ENCODE measurements around the gene CTR9.

The CTR9 gene

GRCh38 chr11:10722307-10722706 is 28.7 kb upstream of the CTR9 start:
- H3K4me2 ChIP-seq (ENCODE audit: insufficient read depth, low read length), result no peak overlapping the region
- ATAC-seq (ENCODE audit: insufficient read depth, low read depth), result peak; percentile 67
- no peaks in the 10 kb centered on the region for H4K20me1 ChIP-seq (ENCODE audit: insufficient read depth, low read length)
- H3K27ac ChIP-seq (ENCODE audit: low read length), result no peak overlapping the region
- H3K9ac ChIP-seq (ENCODE audit: low read depth, low read length), result no peak overlapping the region
- TF ChIP-seq CTCF (IDR thresholded peaks at IDR 0.05; ENCODE audit: borderline replicate concordance, extremely low read depth, low read length, poor library complexity, severe bottlenecking) (no peak), EZH2 (IDR thresholded peaks at IDR 0.05; ENCODE audit: borderline replicate concordance, low read depth, low read length, severe bottlenecking) (no peak)
- no peaks in the 10 kb centered on the region for H3K9me3 ChIP-seq (ENCODE audit: insufficient read depth, low read length, severe bottlenecking)
- no peaks in the 10 kb centered on the region for H3K79me2 ChIP-seq (ENCODE audit: insufficient read depth, low read length)
- H3K27me3 ChIP-seq (ENCODE audit: insufficient read depth, low read length, poor library complexity), result peaks cover 9% of the 10 kb centered on the region
- H3K4me1 ChIP-seq (ENCODE audit: insufficient read depth, low read length), result no peaks in the 10 kb centered on the region
- no peaks in the 10 kb centered on the region for H3K36me3 ChIP-seq (ENCODE audit: insufficient read depth, low read length)
- H3K4me3 ChIP-seq (ENCODE audit: low read depth in 1 of 2, low read length in 2 of 2), result no peak overlapping the region
- DNase-seq, result peak; percentile 52
- H2AFZ ChIP-seq (ENCODE audit: low read depth, low read length), result no peak overlapping the region

- ATAC-seq (ENCODE audit: insufficient read depth, low read depth) (peak; percentile 85), DNase-seq (peak; percentile 48)
- Histone ChIP-seq H3K9ac (ENCODE audit: low read depth, low read length) (no peak overlapping the region), H3K4me2 (ENCODE audit: insufficient read depth, low read length) (no peak overlapping the region), H4K20me1 (ENCODE audit: insufficient read depth, low read length) (no peaks in the 10 kb centered on the region), H3K27ac (ENCODE audit: low read length) (no peak overlapping the region), H3K27me3 (ENCODE audit: insufficient read depth, low read length, poor library complexity) (peaks cover 9% of the 10 kb centered on the region), H3K36me3 (ENCODE audit: insufficient read depth, low read length) (no peaks in the 10 kb centered on the region), H3K4me3 (ENCODE audit: low read depth in 1 of 2, low read length in 2 of 2) (no peak overlapping the region), H3K79me2 (ENCODE audit: insufficient read depth, low read length) (no peaks in the 10 kb centered on the region), H2AFZ (ENCODE audit: low read depth, low read length) (no peak overlapping the region), H3K4me1 (ENCODE audit: insufficient read depth, low read length) (no peaks in the 10 kb centered on the region), H3K9me3 (ENCODE audit: insufficient read depth, low read length, severe bottlenecking) (no peaks in the 10 kb centered on the region)
- no peak for TF ChIP-seq CTCF (IDR thresholded peaks at IDR 0.05; ENCODE audit: borderline replicate concordance, extremely low read depth, low read length, poor library complexity, severe bottlenecking)
- TF ChIP-seq EZH2 (IDR thresholded peaks at IDR 0.05; ENCODE audit: borderline replicate concordance, low read depth, low read length, severe bottlenecking), result no peak
Observed at GRCh38 chr11:10725114-10725906, 25.7 kb upstream of the CTR9 start.

GRCh38 chr11:10725907-10726253 is 25.2 kb upstream of the CTR9 start:
- Histone ChIP-seq H3K27me3 (ENCODE audit: insufficient read depth, low read length, poor library complexity) (peaks cover 9% of the 10 kb centered on the region), H3K9me3 (ENCODE audit: insufficient read depth, low read length, severe bottlenecking) (no peaks in the 10 kb centered on the region), H3K36me3 (ENCODE audit: insufficient read depth, low read length) (no peaks in the 10 kb centered on the region), H3K9ac (ENCODE audit: low read depth, low read length) (no peak overlapping the region), H3K4me2 (ENCODE audit: insufficient read depth, low read length) (no peak overlapping the region), H3K79me2 (ENCODE audit: insufficient read depth, low read length) (no peaks in the 10 kb centered on the region), H4K20me1 (ENCODE audit: insufficient read depth, low read length) (no peaks in the 10 kb centered on the region), H3K27ac (ENCODE audit: low read length) (no peak overlapping the region), H3K4me3 (ENCODE audit: low read depth in 1 of 2, low read length in 2 of 2) (no peak overlapping the region), H3K4me1 (ENCODE audit: insufficient read depth, low read length) (no peaks in the 10 kb centered on the region), H2AFZ (ENCODE audit: low read depth, low read length) (no peak overlapping the region)
- ATAC-seq (ENCODE audit: insufficient read depth, low read depth), result no peak
- no peak for TF ChIP-seq EZH2 (IDR thresholded peaks at IDR 0.05; ENCODE audit: borderline replicate concordance, low read depth, low read length, severe bottlenecking)
- TF ChIP-seq CTCF (IDR thresholded peaks at IDR 0.05; ENCODE audit: borderline replicate concordance, extremely low read depth, low read length, poor library complexity, severe bottlenecking), result no peak
- no peak for DNase-seq

Data from DND-41 (cell line).